ENCODE data around the gene ATP9A.

DNA sequence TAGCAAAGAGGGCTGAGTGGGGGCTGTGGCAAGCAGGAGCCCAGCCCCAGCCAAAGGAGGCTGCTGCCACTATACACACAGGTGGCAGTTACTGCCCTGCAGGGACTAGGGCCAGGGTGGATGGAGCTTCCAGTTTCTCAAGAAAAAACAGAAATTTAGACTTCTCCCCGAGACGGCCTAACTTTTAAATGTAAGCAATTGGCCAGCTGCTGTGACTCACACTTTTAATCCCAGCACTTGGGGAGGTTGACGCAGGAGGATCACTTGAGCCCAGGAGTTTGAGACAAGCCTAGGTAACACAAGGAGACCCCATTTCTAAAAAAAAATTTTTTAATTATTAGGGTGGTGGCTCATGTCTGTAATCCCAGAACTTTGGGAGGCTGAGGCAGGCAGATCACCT, 127.4 kb downstream of the ATP9A start:
- TF ChIP-seq POLR2AphosphoS5 (IDR thresholded peaks at IDR 0.05; ENCODE audit: low read depth, low read length) (no peak), POLR2A (IDR thresholded peaks at IDR 0.05; ENCODE audit: low read depth, low read length) (no peak), TAF1 (IDR thresholded peaks at IDR 0.05; ENCODE audit: low read depth, low read length) (no peak), POU2F2 (IDR thresholded peaks at IDR 0.05; ENCODE audit: low read depth, low read length) (no peak)
